Large intestine (tissue), 3 donors: ENCODE results near the gene SEC14L6. TPM values are rescaled to one million over a fixed set of nuclear protein-coding genes. Genes with fewer than 3 reads are reported as not detected.
A peak's percentile ranks its signal among the peaks of the same experiment; 100 is the strongest.

Experiments
- DNase-seq, 2 donors: peaks; one replicate each; pipeline versions ENCODE4 v3.0.0 to v3.0.0-alpha.2; 2013
- H3K27ac ChIP-seq: one replicate; pipeline ENCODE4 v1.5.1; 2013; ENCODE audit warnings: low read length
- H3K27me3 ChIP-seq: 2 replicates; pipeline ENCODE4 v1.6.1; 2013; ENCODE audit warnings: low read length; ENCODE audit not compliant: control insufficient read depth, insufficient read depth
- H3K36me3 ChIP-seq: 2 replicates; pipeline ENCODE4 v1.6.1; 2013; ENCODE audit warnings: low read length; ENCODE audit not compliant: control insufficient read depth, insufficient read depth
- H3K4me1 ChIP-seq: one replicate; pipeline ENCODE4 v1.6.1; 2013; ENCODE audit warnings: low read length; ENCODE audit not compliant: control insufficient read depth, insufficient read depth
- H3K4me3 ChIP-seq: one replicate; pipeline ENCODE4 v1.5.1; 2013; ENCODE audit warnings: low read length
- H3K9me3 ChIP-seq: one replicate; pipeline ENCODE4 v1.6.1; 2013; ENCODE audit warnings: mild to moderate bottlenecking, low read depth, low read length, moderate library complexity; ENCODE audit not compliant: control insufficient read depth
- WGBS: methylation state at CpG from one replicate; pipeline ENCODE4 v1.1.5; 2013; ENCODE audit warnings: low lambda C conversion rate; ENCODE audit not compliant: insufficient coverage; 5-methylcytosine and 5-hydroxymethylcytosine counted together
- polyA plus RNA-seq: library from polyadenylated mRNA; unstranded; fragments of 120-200 nt; gene quantifications from one replicate; pipeline ENCODE4 v1.2.1, GENCODE V29; 2013

Gene SEC14L6
- polyA plus RNA-seq, 1 donor: 1.2 TPM

- H3K27me3 ChIP-seq: no peaks in the 10 kb centered on the region
- WGBS: no CpG with 5 or more reads among the region's 12 CpGs
- H3K9me3 ChIP-seq: no peaks in the 10 kb centered on the region
- peaks cover 82% of the 10 kb centered on the region for H3K36me3 ChIP-seq
- no peak for DNase-seq
- H3K27ac ChIP-seq: no peak overlapping the region
- peaks cover 4% of the 10 kb centered on the region for H3K4me1 ChIP-seq
- H3K4me3 ChIP-seq: no peak overlapping the region
These were observed 31.9 kb upstream of the SEC14L6 start for GRCh38 chr22:30578481-30578880.

GRCh38 chr22:30575859-30576258 lies 29.3 kb upstream of the SEC14L6 start:
- H3K4me1 ChIP-seq: peaks cover 27% of the 10 kb centered on the region
- no peak overlapping the region for H3K27ac ChIP-seq
- no peak overlapping the region for H3K4me3 ChIP-seq
- H3K27me3 ChIP-seq: no peaks in the 10 kb centered on the region
- no CpG with 5 or more reads among the region's 15 CpGs for WGBS
- peaks cover 56% of the 10 kb centered on the region for H3K36me3 ChIP-seq
- DNase-seq: no peak
- no peaks in the 10 kb centered on the region for H3K9me3 ChIP-seq

DNA sequence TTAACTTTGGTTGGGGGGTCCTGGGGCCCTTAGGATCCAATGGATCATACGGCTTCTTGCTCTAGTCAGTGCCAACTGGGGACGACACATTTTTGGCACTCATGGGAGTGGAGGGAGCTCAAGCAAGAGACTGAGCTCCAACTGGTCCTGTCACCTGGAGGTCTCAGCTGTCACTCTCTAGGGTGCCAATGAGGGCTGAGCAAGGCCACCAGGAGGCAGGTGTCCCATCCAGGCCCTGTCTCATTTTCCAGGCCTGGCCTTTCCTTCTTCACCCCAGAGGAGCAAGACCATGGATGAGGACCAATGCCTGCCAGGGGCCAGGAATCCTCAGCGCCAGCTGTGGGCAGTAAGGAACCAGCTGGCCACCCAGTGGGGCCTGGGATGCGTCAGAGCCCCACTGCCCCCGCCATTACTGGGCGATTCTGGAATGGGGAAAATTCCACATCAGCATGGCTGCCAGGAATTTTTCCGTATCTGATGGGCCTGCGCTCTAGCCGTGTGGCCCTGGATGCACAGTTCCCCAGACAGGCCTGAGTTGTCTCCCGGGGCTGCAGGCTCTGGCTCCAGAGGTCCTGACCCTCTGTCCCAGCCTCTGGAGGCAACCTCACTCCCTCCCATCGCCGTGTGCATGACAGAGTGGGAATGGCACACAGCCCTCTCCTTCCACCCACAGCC lies 28.6 kb upstream of the SEC14L6 start:
- Histone ChIP-seq H3K27me3 (no peaks in the 10 kb centered on the region), H3K4me1 (peaks cover 27% of the 10 kb centered on the region), H3K27ac (peak overlapping the region; percentile 61), H3K36me3 (peaks cover 49% of the 10 kb centered on the region), H3K9me3 (no peaks in the 10 kb centered on the region), H3K4me3 (peak overlapping the region; percentile 35)
- WGBS: no CpG with 5 or more reads among the region's 12 CpGs
- DNase-seq: peak in 1 of 2 donors; percentile 45

- H3K4me3 ChIP-seq: peak within 1 kb of the TSS; percentile 61
- H3K4me1 ChIP-seq: peaks cover 27% of the 10 kb centered on the region
- peak; percentile 70 to 87 for DNase-seq
- peaks cover 41% of the 10 kb centered on the region for H3K36me3 ChIP-seq
- peak within 1 kb of the TSS; percentile 96 for H3K27ac ChIP-seq
- no CpG with 5 or more reads among the region's 75 CpGs for WGBS
- H3K9me3 ChIP-seq: no peaks in the 10 kb centered on the region
- no peaks in the 10 kb centered on the region for H3K27me3 ChIP-seq
These were observed 27.8 kb upstream of the SEC14L6 start, which contains the start of gene GAL3ST1 for GRCh38 chr22:30574095-30574981. TSS of gene GAL3ST1 (minus strand) at chr22:30574665. CDS start at chr22:30557392, 17,273 bp downstream.

- Histone ChIP-seq H3K27ac (peak overlapping the region; percentile 96), H3K4me3 (peak overlapping the region; percentile 61), H3K27me3 (no peaks in the 10 kb centered on the region), H3K36me3 (peaks cover 34% of the 10 kb centered on the region), H3K4me1 (peaks cover 27% of the 10 kb centered on the region), H3K9me3 (no peaks in the 10 kb centered on the region)
- no CpG with 5 or more reads among the region's 7 CpGs for WGBS
- peak; percentile 19 to 55 for DNase-seq
These were observed 27.1 kb upstream of the SEC14L6 start for GRCh38 chr22:30573594-30574094.

DNA sequence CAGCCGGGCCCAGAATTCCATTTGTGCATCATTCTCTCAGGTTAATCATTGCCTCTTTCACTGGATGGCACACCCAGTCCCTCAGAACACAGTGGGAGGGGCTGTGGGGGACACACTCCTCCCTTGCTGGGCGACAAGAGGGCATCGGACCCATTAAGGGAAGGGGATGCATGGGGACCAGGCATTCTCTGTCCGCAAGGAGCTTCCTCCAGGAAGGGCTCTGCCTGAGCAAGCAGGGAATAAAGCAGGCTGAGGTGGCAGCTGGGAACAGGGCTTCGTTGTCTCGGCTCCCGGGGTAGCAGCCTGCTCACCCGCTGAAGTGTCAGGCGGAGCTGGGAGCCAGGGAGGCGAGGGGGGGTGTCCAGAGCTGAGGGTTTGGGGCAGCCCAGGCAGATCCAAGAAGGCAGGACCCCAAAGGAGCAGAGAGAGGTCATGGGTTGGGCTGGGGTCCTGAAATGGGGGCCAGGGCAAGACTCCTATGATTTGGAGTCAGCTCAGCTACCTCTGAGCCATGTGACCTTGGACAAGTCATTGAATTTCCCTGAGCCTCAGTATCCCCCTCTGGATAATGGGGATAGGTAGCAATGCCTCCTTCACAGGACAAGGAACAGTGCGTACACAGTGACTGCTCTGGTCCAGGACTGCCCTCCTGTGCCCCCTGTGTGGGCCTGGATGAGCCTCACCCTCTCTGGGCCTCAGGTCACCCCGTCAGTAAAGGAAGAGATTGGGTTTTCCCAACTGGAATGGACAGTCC lies 26.5 kb upstream of the SEC14L6 start:
- H3K27ac ChIP-seq: peak overlapping the region; percentile 96
- H3K36me3 ChIP-seq: peaks cover 28% of the 10 kb centered on the region
- no peaks in the 10 kb centered on the region for H3K9me3 ChIP-seq
- H3K4me3 ChIP-seq: peak overlapping the region; percentile 61
- WGBS: no CpG with 5 or more reads among the region's 12 CpGs
- no peaks in the 10 kb centered on the region for H3K27me3 ChIP-seq
- DNase-seq: peak; percentile 62 to 80
- peaks cover 27% of the 10 kb centered on the region for H3K4me1 ChIP-seq

DNA sequence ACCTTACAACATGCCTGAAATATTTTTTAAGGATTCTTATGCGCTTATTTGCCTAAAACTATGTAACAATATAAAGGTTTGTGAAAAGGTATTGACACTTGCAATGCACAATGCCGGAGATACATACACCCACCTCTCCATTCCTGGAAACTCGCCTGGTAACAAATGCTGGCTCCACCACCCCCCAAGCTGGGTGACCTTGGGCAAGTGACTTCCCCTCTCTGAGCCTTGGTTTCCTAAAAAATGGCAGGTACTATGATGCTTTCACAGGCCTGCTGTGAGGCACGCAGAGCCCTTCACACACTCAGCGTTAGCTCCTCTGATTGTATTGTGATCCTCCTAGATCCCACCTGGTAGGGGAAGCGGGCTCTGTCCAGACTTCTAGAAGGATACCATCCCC lies 25.7 kb upstream of the SEC14L6 start:
- Histone ChIP-seq H3K27ac (peak overlapping the region; percentile 96), H3K4me3 (peak overlapping the region; percentile 61)
- no CpG with 5 or more reads among the region's 6 CpGs for WGBS

GRCh38 chr22:30569674-30570202 lies 23.2 kb upstream of the SEC14L6 start:
- H3K27ac ChIP-seq: no peak overlapping the region
- H3K4me1 ChIP-seq: peaks cover 48% of the 10 kb centered on the region
- H3K9me3 ChIP-seq: no peaks in the 10 kb centered on the region
- no peak for DNase-seq
- no peak overlapping the region for H3K4me3 ChIP-seq
- no peaks in the 10 kb centered on the region for H3K27me3 ChIP-seq
- no peaks in the 10 kb centered on the region for H3K36me3 ChIP-seq
- WGBS: 100% methylated on average over 1 of the region's 10 CpGs

More for the DNA sequence above, 25.7 kb upstream of the SEC14L6 start:
- no peak for DNase-seq
- Histone ChIP-seq H3K9me3 (no peaks in the 10 kb centered on the region), H3K4me1 (peaks cover 27% of the 10 kb centered on the region), H3K36me3 (peaks cover 20% of the 10 kb centered on the region), H3K27me3 (no peaks in the 10 kb centered on the region)

DNA sequence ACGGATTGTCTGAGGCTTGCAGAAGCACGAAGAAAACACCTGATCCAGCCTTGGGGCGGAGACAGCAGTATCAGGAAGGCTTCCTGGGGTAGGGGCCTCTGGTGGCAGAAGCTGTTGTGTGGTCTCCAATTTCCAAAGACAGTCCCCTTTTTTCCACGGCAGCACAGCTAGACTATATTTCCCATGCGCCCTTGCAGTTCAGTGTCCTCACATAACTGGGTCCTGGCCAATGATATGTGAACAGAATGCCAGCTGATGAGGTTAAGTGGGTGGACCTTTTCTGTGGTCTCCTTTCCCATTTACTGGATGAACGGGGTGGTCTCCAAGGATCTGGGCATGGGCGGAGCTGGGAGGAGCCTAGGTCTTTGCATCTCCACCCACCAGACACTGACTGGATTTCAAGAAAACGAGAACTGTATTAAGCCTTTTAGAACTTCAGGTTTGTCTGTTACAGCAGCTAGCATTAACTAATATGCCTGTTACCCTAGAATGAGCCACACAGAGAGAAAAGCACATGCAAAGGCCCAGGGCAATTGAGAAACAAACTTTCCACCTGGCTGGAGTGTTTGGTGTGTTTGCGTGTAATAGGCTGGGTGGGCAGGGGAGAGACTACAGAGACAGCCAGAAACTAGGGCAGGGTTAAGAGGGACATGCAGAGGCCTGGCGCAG lies 21.7 kb upstream of the SEC14L6 start:
- H3K27me3 ChIP-seq: no peaks in the 10 kb centered on the region
- H3K4me1 ChIP-seq: peaks cover 44% of the 10 kb centered on the region
- no peak for DNase-seq
- no peaks in the 10 kb centered on the region for H3K36me3 ChIP-seq
- H3K9me3 ChIP-seq: no peaks in the 10 kb centered on the region
- no peak overlapping the region for H3K27ac ChIP-seq
- no CpG with 5 or more reads among the region's 10 CpGs for whole genome bisulfite sequencing
- no peak overlapping the region for H3K4me3 ChIP-seq
